Endothelial cell (in vitro differentiated cells): ENCODE data around the gene ZBED3. TPM values are rescaled to one million over a fixed set of nuclear protein-coding genes. Genes with fewer than 3 reads are reported as not detected.

Source experiments
- DNase-seq: peaks from one replicate; pipeline ENCODE4 v3.0.0; 2021; ENCODE audit warnings: low spot score
- H3K27ac Mint-ChIP-seq: one replicate; pipeline ENCODE4 v1.8.0; 2021; ENCODE audit warnings: mixed read lengths, inconsistent platforms; ENCODE audit not compliant: unreplicated experiment
- H3K27me3 Mint-ChIP-seq: one replicate; pipeline ENCODE4 v1.8.0; 2021; ENCODE audit warnings: mild to moderate bottlenecking, moderate library complexity, mixed read lengths, inconsistent platforms; ENCODE audit not compliant: unreplicated experiment
- H3K36me3 Mint-ChIP-seq: one replicate; pipeline ENCODE4 v1.8.0; 2021; ENCODE audit warnings: mild to moderate bottlenecking, low read depth, mixed read lengths, inconsistent platforms; ENCODE audit not compliant: unreplicated experiment
- H3K4me1 Mint-ChIP-seq: one replicate; pipeline ENCODE4 v1.8.0; 2021; ENCODE audit warnings: mild to moderate bottlenecking, mixed read lengths, inconsistent platforms; ENCODE audit not compliant: unreplicated experiment
- H3K4me3 Mint-ChIP-seq: one replicate; pipeline ENCODE4 v1.8.0; 2021; ENCODE audit warnings: mild to moderate bottlenecking, mixed read lengths, inconsistent platforms; ENCODE audit not compliant: unreplicated experiment
- H3K9me3 Mint-ChIP-seq: one replicate; pipeline ENCODE4 v1.8.0; 2021; ENCODE audit warnings: mixed read lengths, inconsistent platforms; ENCODE audit not compliant: unreplicated experiment
- CTCF ChIP-seq: fragments of 200-600 bp; sonication (generic); IDR thresholded peaks from one replicate; pipeline ENCODE4 v1.5.0; 2021; ENCODE audit warnings: antibody characterized with exemption; ENCODE audit not compliant: unreplicated experiment
- long read RNA-seq: library from polyadenylated mRNA; unstranded; transcript quantifications from one replicate; pipeline ENCODE4 v2.0.0, GENCODE V29; 2020; ENCODE audit not compliant: unreplicated experiment
- total RNA-seq: library from RNA; stranded (reverse); fragmentation: NEBNext Ultra II Directional; extraction: Animal tissue kit (Norgen Biotek cat#: 25700); gene quantifications from one replicate; pipeline ENCODE4 v1.2.1, GENCODE V29; 2021; ENCODE audit not compliant: unreplicated experiment

The ZBED3 gene
- total RNA-seq: 13.0 TPM
- long read RNA-seq, partial matches to known transcripts: 0 of 1 reads
- long read RNA-seq, other reads (novel, unspliced or antisense): 1 of 1 reads

GRCh38 chr5:77086689-77087483 lies at the start of gene ZBED3:
Gene ZBED3, minus strand, starts transcription at chr5:77087285. Its CDS starts 9,407 bp downstream, at chr5:77077878.
- Mint-ChIP-seq H3K27me3 (peaks cover 7% of the 10 kb centered on the region), H3K36me3 (peaks cover 14% of the 10 kb centered on the region), H3K4me3 (peak within 1 kb of the TSS; percentile 99), H3K4me1 (peaks cover 18% of the 10 kb centered on the region), H3K27ac (peak within 1 kb of the TSS; percentile 99), H3K9me3 (no peaks in the 10 kb centered on the region)
- peak; percentile 14 for TF ChIP-seq CTCF
- peak; percentile 63 for DNase-seq

GRCh38 chr5:77133061-77133758 lies 46.1 kb upstream of the ZBED3 start:
- no peak for DNase-seq
- Mint-ChIP-seq H3K4me1 (peaks cover 7% of the 10 kb centered on the region), H3K27me3 (no peaks in the 10 kb centered on the region), H3K9me3 (no peaks in the 10 kb centered on the region), H3K27ac (no peak overlapping the region), H3K4me3 (no peak overlapping the region), H3K36me3 (no peaks in the 10 kb centered on the region)
- TF ChIP-seq CTCF: no peak

- Mint-ChIP-seq H3K9me3 (no peaks in the 10 kb centered on the region), H3K27me3 (no peaks in the 10 kb centered on the region), H3K36me3 (no peaks in the 10 kb centered on the region), H3K4me3 (no peak overlapping the region), H3K4me1 (peaks cover 7% of the 10 kb centered on the region), H3K27ac (no peak overlapping the region)
- DNase-seq: no peak
- TF ChIP-seq CTCF: no peak
These were observed 44.3 kb upstream of the ZBED3 start for GRCh38 chr5:77131361-77131760.

- Mint-ChIP-seq H3K9me3 (no peaks in the 10 kb centered on the region), H3K4me3 (no peak overlapping the region), H3K4me1 (no peaks in the 10 kb centered on the region), H3K27me3 (no peaks in the 10 kb centered on the region), H3K36me3 (peaks cover 4% of the 10 kb centered on the region), H3K27ac (no peak overlapping the region)
- TF ChIP-seq CTCF: peak; percentile 55
- peak; percentile 62 for DNase-seq
These were observed 42.4 kb upstream of the ZBED3 start for GRCh38 chr5:77129391-77129990.
